H1 (cell line): ENCODE measurements around the gene DTD1. TPM values are rescaled to one million over a fixed set of nuclear protein-coding genes. Genes with fewer than 3 reads are reported as not detected.

Experiments used
- CTCF ChIA-PET: fragments of 300-600 bp; sonication (Branson Sonifier 250); formaldehyde crosslinking; loops from one replicate; lab custom pipeline; 2021; ENCODE audit not compliant: partially characterized antibody; lab: Charles Lee
- POLR2A ChIA-PET: fragments of 300-600 bp; sonication (Branson Sonifier 250); formaldehyde crosslinking; loops from one replicate; lab custom pipeline; 2021; ENCODE audit warnings: inconsistent platforms; ENCODE audit not compliant: partially characterized antibody; lab: Charles Lee
- DNase-seq, 2 experiments: peaks; one replicate each; pipeline versions ENCODE4 v3.0.0 to v3.0.0-alpha.2; 2010 to 2022; ENCODE audit warnings: low spot score in 2 of 2, low read depth in 1 of 2, mixed read lengths in 1 of 2
- FAIRE-seq: peaks from 2 replicates; lab custom pipeline; 2011; peaks lifted over from hg19 to GRCh38; lab: Jason Lieb, UNC
- H2AFZ ChIP-seq: 2 replicates; pipeline ENCODE4 v1.8.1; 2012; ENCODE audit warnings: low read length, inconsistent platforms
- H2AK5ac ChIP-seq: 2 replicates; pipeline ENCODE4 v1.6.1; 2013; ENCODE audit warnings: low read depth, low read length
- H2BK120ac ChIP-seq: replicated peaks from 2 replicates; pipeline ENCODE3; 2013; ENCODE audit warnings: low read depth, low read length, inconsistent platforms
- H2BK12ac ChIP-seq: 2 replicates; pipeline ENCODE4 v1.6.1; 2013; ENCODE audit warnings: low read depth, low read length
- H2BK15ac ChIP-seq: 2 replicates; pipeline ENCODE4 v1.6.1; 2013; ENCODE audit warnings: low read length
- H2BK20ac ChIP-seq: 2 replicates; pipeline ENCODE4 v1.6.1; 2013; ENCODE audit warnings: low read length
- H2BK5ac ChIP-seq: 2 replicates; pipeline ENCODE4 v1.6.1; 2013; ENCODE audit warnings: low read depth, low read length
- H3K14ac ChIP-seq: 2 replicates; pipeline ENCODE4 v1.6.1; 2013; ENCODE audit warnings: inconsistent platforms; ENCODE audit not compliant: insufficient read length
- H3K18ac ChIP-seq: 2 replicates; pipeline ENCODE4 v1.6.1; 2013; ENCODE audit warnings: low read length; ENCODE audit errors: extremely low read depth
- H3K23ac ChIP-seq: 2 replicates; pipeline ENCODE4 v1.6.1; 2013; ENCODE audit warnings: inconsistent platforms; ENCODE audit not compliant: insufficient read length
- H3K23me2 ChIP-seq: 2 replicates; pipeline ENCODE4 v1.6.1; 2013; ENCODE audit warnings: low read depth, low read length
- H3K27ac ChIP-seq: 2 replicates; pipeline ENCODE4 v1.6.1; 2011; ENCODE audit warnings: low read depth, low read length, inconsistent platforms
- H3K27me3 ChIP-seq, 4 experiments: replicated peaks in 1 of 4; 1 replicate in 1 of 4; 2 replicates in 3 of 4; pipeline versions ENCODE4 v1.6.1 to v1.8.1; 2011 to 2013; ENCODE audit warnings: low read length in 3 of 4, mild to moderate bottlenecking in 3 of 4, inconsistent platforms in 2 of 4, mixed read lengths in 2 of 4, moderate library complexity in 1 of 4; ENCODE audit not compliant: control insufficient read depth in 3 of 4, insufficient read depth in 3 of 4; ENCODE audit errors: extremely low read depth in 1 of 4
- H3K36me3 ChIP-seq, 4 experiments: 2 replicates each; pipeline versions ENCODE4 v1.6.1 to v1.8.1; 2011 to 2013; ENCODE audit warnings: mild to moderate bottlenecking in 4 of 4, low read length in 3 of 4, moderate library complexity in 2 of 4, control low read depth in 1 of 4, inconsistent platforms in 1 of 4; ENCODE audit not compliant: insufficient read depth in 4 of 4, control insufficient read depth in 2 of 4
- H3K4ac ChIP-seq: replicated peaks from 2 replicates; pipeline ENCODE3; 2013; ENCODE audit warnings: low read length, low read depth, mixed read lengths, inconsistent platforms; ENCODE audit not compliant: insufficient read length
- H3K4me1 ChIP-seq, 4 experiments: replicated peaks in 1 of 4; 1 replicate in 1 of 4; 2 replicates in 3 of 4; pipeline versions ENCODE4 v1.6.1 to v1.8.1; 2011 to 2013; ENCODE audit warnings: low read length in 3 of 4, inconsistent platforms in 2 of 4, mixed read lengths in 1 of 4; ENCODE audit not compliant: insufficient read depth in 4 of 4, control insufficient read depth in 3 of 4
- H3K4me2 ChIP-seq, 2 experiments: 2 replicates each; pipeline versions ENCODE4 v1.6.1 to v1.8.1; 2011 to 2013; ENCODE audit warnings: low read depth in 2 of 2, low read length in 2 of 2, control low read depth in 1 of 2, inconsistent platforms in 1 of 2, mild to moderate bottlenecking in 1 of 2; ENCODE audit not compliant: insufficient read depth in 1 of 2
- H3K4me3 ChIP-seq, 4 experiments: fragments of 200-600, 300-600 bp in 1 of 4; sonication (generic), shearing (Covaris generic), sonication (Bioruptor Twin) in 1 of 4; 2 replicates each; pipeline versions ENCODE4 v1.5.1 to v1.8.1; 2011 to 2016; ENCODE audit warnings: low read length in 4 of 4, low read depth in 3 of 4, control low read depth in 2 of 4, inconsistent platforms in 2 of 4, mild to moderate bottlenecking in 2 of 4, mixed read lengths in 1 of 4, moderate library complexity in 1 of 4; ENCODE audit not compliant: insufficient read depth in 2 of 4; ENCODE audit errors: extremely low read depth in 1 of 4
- H3K56ac ChIP-seq: replicated peaks from 2 replicates; pipeline ENCODE3; 2013; ENCODE audit warnings: low read depth, mild to moderate bottlenecking, mixed read lengths, low read length, inconsistent platforms; ENCODE audit not compliant: insufficient read length
- H3K79me1 ChIP-seq: 2 replicates; pipeline ENCODE4 v1.6.1; 2013; ENCODE audit warnings: low read depth, low read length, control low read depth
- H3K79me2 ChIP-seq, 2 experiments: 2 replicates each; pipeline versions ENCODE4 v1.6.1 to v1.8.1; 2012 to 2013; ENCODE audit warnings: low read length in 2 of 2, mild to moderate bottlenecking in 2 of 2, inconsistent platforms in 1 of 2; ENCODE audit not compliant: insufficient read depth in 2 of 2, control insufficient read depth in 1 of 2
- H3K9ac ChIP-seq, 4 experiments: replicated peaks in 1 of 4; 1 replicate in 1 of 4; 2 replicates in 3 of 4; pipeline versions ENCODE4 v1.6.1 to v1.8.1; 2011 to 2013; ENCODE audit warnings: low read depth in 3 of 4, low read length in 3 of 4, control low read depth in 2 of 4, mild to moderate bottlenecking in 2 of 4, moderate library complexity in 2 of 4, inconsistent platforms in 1 of 4; ENCODE audit errors: extremely low read depth in 1 of 4
- H3K9me3 ChIP-seq, 2 experiments: 2 replicates each; pipeline versions ENCODE4 v1.6.1 to v1.8.1; 2012 to 2013; ENCODE audit warnings: mild to moderate bottlenecking in 2 of 2, moderate library complexity in 2 of 2, control low read depth in 1 of 2, inconsistent platforms in 1 of 2, low read depth in 1 of 2, low read length in 1 of 2, mixed read lengths in 1 of 2; ENCODE audit not compliant: insufficient read depth in 2 of 2
- H4K20me1 ChIP-seq, 2 experiments: replicated peaks in 1 of 2; 2 replicates each; pipeline versions ENCODE3 to v1.8.1; 2011 to 2013; ENCODE audit warnings: inconsistent platforms in 2 of 2, low read length in 2 of 2, mild to moderate bottlenecking in 1 of 2; ENCODE audit not compliant: insufficient read depth in 2 of 2, control insufficient read depth in 1 of 2
- H4K5ac ChIP-seq: 2 replicates; pipeline ENCODE4 v1.6.1; 2013; ENCODE audit warnings: low read length, low read depth, mixed read lengths, inconsistent platforms; ENCODE audit not compliant: insufficient read length
- H4K8ac ChIP-seq: 2 replicates; pipeline ENCODE4 v1.8.0; 2013; ENCODE audit warnings: mild to moderate bottlenecking, moderate library complexity, low read length, inconsistent platforms; ENCODE audit not compliant: insufficient read depth; ENCODE audit errors: extremely low read depth
- H4K91ac ChIP-seq: replicated peaks from 2 replicates; pipeline ENCODE3; 2013; ENCODE audit warnings: low read length, mixed read lengths, inconsistent platforms; ENCODE audit not compliant: insufficient read length
- HDAC6 ChIP-seq: IDR thresholded peaks from one replicate; pipeline ENCODE4 v1.7.1; 2012; ENCODE audit warnings: low read depth, mild to moderate bottlenecking, inconsistent platforms, low read length, moderate library complexity
- KDM4A ChIP-seq: IDR thresholded peaks from one replicate; pipeline ENCODE4 v1.7.1; 2012; ENCODE audit warnings: low read depth, mild to moderate bottlenecking, moderate library complexity, low read length, inconsistent platforms; ENCODE audit not compliant: severe bottlenecking
- POU5F1 ChIP-seq: IDR thresholded peaks from 2 replicates; pipeline ENCODE4 v1.6.1; 2011; ENCODE audit warnings: low read depth, mild to moderate bottlenecking, low read length, moderate library complexity
- RFX5 ChIP-seq: IDR thresholded peaks from 2 replicates; pipeline ENCODE4 v1.6.1; 2011; ENCODE audit warnings: low read depth, low read length, improper control_type of control experiment, borderline replicate concordance
- SIN3A ChIP-seq, 2 experiments: IDR thresholded peaks in 1 of 2; conservative IDR thresholded peaks in 1 of 2; 2 replicates each; pipeline ENCODE4 v1.6.1; 2011 to 2012; ENCODE audit warnings: low read length in 2 of 2, improper control_type of control experiment in 1 of 2, low read depth in 1 of 2, mild to moderate bottlenecking in 1 of 2
- SIX5 ChIP-seq: IDR thresholded peaks from 2 replicates; pipeline ENCODE4 v1.6.1; 2011; ENCODE audit warnings: mild to moderate bottlenecking, low read depth, low read length
- TCF12 ChIP-seq: IDR thresholded peaks from 2 replicates; pipeline ENCODE4 v1.6.1; 2011; ENCODE audit warnings: low read depth, mild to moderate bottlenecking, low read length
- WGBS, 2 experiments: shearing (Covaris generic) in 1 of 2; methylation state at CpG; one replicate each; pipeline versions ENCODE4 v1.1.6 to v1.1.7; 2013 to 2015; ENCODE audit warnings: low lambda C conversion rate in 2 of 2, mixed read lengths in 2 of 2, inconsistent platforms in 1 of 2, low coverage in 1 of 2, missing lambda C conversion rate in 1 of 2; ENCODE audit not compliant: insufficient replicate concordance in 2 of 2, insufficient coverage in 1 of 2, insufficient read length in 1 of 2; ENCODE audit errors: extremely low coverage in 1 of 2, missing lambda C conversion rate in 1 of 2; 5-methylcytosine and 5-hydroxymethylcytosine counted together
- polyA plus RNA-seq, 7 experiments: library from polyadenylated mRNA; depleted of rRNA in 3 of 7; stranded (reverse) in 5 of 7; unstranded in 2 of 7; fragments of >200 nt in 5 of 7; fragments of 200-250 nt in 2 of 7; gene quantifications; 1 replicate in 5 of 7; 2 replicates in 1 of 7; 4 replicates in 1 of 7; pipeline versions ENCODE4 v1.2.1 to v1.2.3, GENCODE V29; 2011 to 2013; ENCODE audit warnings: missing spikeins in 2 of 7, mixed read lengths in 2 of 7
- total RNA-seq: library from RNA; stranded (reverse); fragmentation: NEBNext Ultra II Directional; extraction: Animal tissue kit (Norgen Biotek cat#: 25700); gene quantifications from 2 replicates; pipeline ENCODE4 v1.2.1, GENCODE V29; 2021
- TF ChIP-seq, protein P1 (sequence below), 3 experiments: IDR thresholded peaks; 1 replicate in 2 of 3; 2 replicates in 1 of 3; pipeline versions ENCODE4 v1.5.1 to v1.6.1; 2011; ENCODE audit warnings: low read length in 3 of 3, mild to moderate bottlenecking in 3 of 3, inconsistent platforms in 2 of 3, low read depth in 1 of 3, moderate library complexity in 1 of 3; ENCODE audit not compliant: insufficient read depth in 1 of 3; ENCODE audit errors: control extremely low read depth in 1 of 3

The DTD1 gene
- total and polyA plus RNA-seq, 2 of the 8 experiments (the other 6 are each of a cell fraction or from before 2014, with no cell fraction given), result 49.7 to 66.6 TPM

GRCh38 chr20:18553746-18554145 lies 34.1 kb upstream of the DTD1 start:
- Histone ChIP-seq H2AFZ (no peak overlapping the region), H3K79me1 (no peaks in the 10 kb centered on the region), H2BK20ac (no peak overlapping the region), H2BK15ac (no peak overlapping the region), H4K20me1 (no peaks in the 10 kb centered on the region), H2BK5ac (no peak overlapping the region), H3K56ac (no peak overlapping the region), H3K9ac (no peak overlapping the region), H3K23ac (no peak overlapping the region), H3K79me2 (no peaks in the 10 kb centered on the region), H4K91ac (no peak overlapping the region), H3K4me2 (no peak overlapping the region), H3K27me3 (no peaks in the 10 kb centered on the region), H3K4me1 (no peaks in the 10 kb centered on the region), H4K8ac (no peak overlapping the region), H3K27ac (no peak overlapping the region), H3K18ac (no peak overlapping the region), H3K14ac (no peak overlapping the region), H2BK12ac (no peak overlapping the region), H3K4me3 (no peak overlapping the region), H4K5ac (no peak overlapping the region), H2AK5ac (no peak overlapping the region), H3K9me3 (no peaks in the 10 kb centered on the region), H3K36me3 (peaks cover 4 to 59% (median 32%) of the 10 kb centered on the region in 4 experiments; a peak in 7 of 8 replicates), H2BK120ac (no peak overlapping the region), H3K23me2 (no peaks in the 10 kb centered on the region), H3K4ac (no peak overlapping the region)
- ChIA-PET POLR2A (no interaction called here), CTCF (interaction anchor here (1.4 kb wide), 1 partner anchor 35 kb away, joined by 3 read pairs; no protein-coding TSS in a partner anchor)
- FAIRE-seq (no peak), DNase-seq (no peak)
- 93% methylated on average over 8 of the region's 8 CpGs; no CpG with 5 or more reads in 1 of the 2 experiments for WGBS, 2 experiments
- TF ChIP-seq, protein P1, sequence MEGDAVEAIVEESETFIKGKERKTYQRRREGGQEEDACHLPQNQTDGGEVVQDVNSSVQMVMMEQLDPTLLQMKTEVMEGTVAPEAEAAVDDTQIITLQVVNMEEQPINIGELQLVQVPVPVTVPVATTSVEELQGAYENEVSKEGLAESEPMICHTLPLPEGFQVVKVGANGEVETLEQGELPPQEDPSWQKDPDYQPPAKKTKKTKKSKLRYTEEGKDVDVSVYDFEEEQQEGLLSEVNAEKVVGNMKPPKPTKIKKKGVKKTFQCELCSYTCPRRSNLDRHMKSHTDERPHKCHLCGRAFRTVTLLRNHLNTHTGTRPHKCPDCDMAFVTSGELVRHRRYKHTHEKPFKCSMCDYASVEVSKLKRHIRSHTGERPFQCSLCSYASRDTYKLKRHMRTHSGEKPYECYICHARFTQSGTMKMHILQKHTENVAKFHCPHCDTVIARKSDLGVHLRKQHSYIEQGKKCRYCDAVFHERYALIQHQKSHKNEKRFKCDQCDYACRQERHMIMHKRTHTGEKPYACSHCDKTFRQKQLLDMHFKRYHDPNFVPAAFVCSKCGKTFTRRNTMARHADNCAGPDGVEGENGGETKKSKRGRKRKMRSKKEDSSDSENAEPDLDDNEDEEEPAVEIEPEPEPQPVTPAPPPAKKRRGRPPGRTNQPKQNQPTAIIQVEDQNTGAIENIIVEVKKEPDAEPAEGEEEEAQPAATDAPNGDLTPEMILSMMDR (IDR thresholded peaks at IDR 0.05; ENCODE audit: control extremely low read depth in 1 of 3, insufficient read depth in 1 of 3, low read depth in 1 of 3, low read length in 3 of 3), result no peak
- TF ChIP-seq POU5F1 (no peak), HDAC6 (no peak), KDM4A (no peak), SIN3A (conservative IDR thresholded peaks at IDR 0.05 in 1 of 2, IDR thresholded peaks at IDR 0.05 in 1 of 2; ENCODE audit: low read depth in 1 of 2, low read length in 2 of 2) (no peak), SIX5 (no peak), TCF12 (no peak), RFX5 (no peak)
